SW480 (cell line): ENCODE results near the gene MEST.
"Not testable (repeated sequence)": the region's sequence is repeated elsewhere in the genome, so short reads cannot be mapped to it uniquely, and the experiment has no call there.

Source experiments
- DNase-seq: peaks from one replicate; pipeline ENCODE4 v3.0.0-alpha.2; 2016; ENCODE audit warnings: low spot score

The MEST gene

DNA sequence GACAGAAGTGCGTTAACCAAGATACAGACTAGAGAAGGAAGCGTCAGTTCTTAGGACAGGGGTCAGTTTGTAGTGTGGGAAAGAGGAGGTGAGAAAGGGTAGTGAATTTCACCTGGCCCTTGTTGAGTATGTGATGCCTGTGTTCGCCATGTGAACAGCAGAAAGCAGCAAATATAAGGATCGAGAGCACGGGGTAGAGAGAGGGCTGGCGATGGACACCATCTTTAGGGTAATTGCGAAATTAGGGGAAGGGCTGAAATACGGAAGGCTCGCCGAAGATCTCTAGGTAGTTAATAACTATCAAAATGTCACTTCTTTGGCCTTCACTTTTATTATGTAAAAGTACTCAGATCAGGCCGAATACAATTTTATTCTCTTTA is 6.2 kb upstream of the MEST start:
- DNase-seq: no peak

GRCh38 chr7:130486114-130486953 is 5.6 kb upstream of the MEST start:
- peak; percentile 97 for DNase-seq

DNA sequence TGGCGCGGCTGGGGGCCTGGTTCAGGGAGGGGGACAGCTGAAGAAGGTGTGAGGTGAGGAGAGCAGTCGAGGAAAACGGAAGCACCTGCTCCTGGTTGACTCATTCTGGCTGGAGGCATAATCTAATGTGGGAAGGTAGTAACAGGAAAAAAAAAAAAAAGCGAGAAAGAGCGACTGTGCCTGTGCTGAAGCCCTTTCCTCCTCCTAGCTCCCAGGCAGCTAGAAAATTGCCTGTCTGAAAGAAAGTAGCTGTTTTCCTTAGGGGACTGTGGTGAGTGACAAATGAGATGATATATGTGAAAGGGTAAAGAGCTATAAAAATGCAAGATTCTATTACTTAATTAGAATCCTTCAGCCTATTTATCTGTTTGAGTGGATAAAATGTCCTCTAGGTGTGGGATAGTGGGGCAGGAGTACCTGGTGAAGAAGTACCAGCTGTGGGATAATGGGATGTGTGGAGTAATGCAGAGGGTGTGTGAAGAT is 4.9 kb upstream of the MEST start:
- no peak for DNase-seq

GRCh38 chr7:130488392-130489139 is 3.3 kb upstream of the MEST start:
- DNase-seq: no peak

DNA sequence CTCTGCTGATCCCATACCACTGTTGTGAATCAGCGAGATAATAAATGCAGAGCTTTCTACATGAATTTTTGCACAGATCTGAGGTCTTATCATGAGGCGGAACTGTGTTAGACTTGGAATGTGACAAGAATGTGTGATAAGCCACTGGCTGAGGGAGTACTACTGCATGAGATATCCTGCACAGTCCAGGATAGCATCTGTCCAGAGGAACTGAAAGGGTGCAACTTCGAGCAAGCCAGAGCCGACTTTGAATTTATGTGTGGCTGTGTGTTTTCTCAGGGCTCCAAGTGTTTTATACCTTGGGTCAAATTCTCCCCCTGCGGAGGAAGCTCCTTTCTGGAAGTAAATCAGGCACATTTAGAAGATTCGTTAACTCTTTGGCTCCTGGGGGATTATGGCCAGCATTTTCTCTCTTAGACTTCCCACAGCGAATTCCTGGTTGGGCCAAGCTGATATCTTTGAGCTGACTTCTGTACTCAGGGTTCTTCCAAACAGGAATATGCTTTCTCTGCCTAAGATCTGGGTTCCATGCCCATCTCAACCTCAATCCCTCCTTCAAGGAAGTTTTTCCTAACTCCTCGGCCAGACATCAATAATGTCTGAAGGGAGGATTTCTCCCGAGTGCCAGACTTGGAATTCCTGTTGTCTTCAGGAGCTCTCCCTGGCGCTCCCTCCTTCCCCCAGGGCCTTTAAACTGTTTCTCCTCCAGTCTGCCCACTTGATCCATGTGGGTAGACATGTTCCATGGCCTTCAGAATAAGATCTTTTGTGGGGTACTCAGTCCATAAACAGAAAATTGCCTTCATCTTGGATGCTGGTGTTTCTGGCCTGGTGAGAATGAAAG is 2.5 kb upstream of the MEST start:
- DNase-seq: no peak

- no peak for DNase-seq
Observed at GRCh38 chr7:130490311-130490791, 1.5 kb upstream of the MEST start.

- no peak for DNase-seq
Observed at GRCh38 chr7:130490888-130491804, 739 bp upstream of the MEST start.

DNA sequence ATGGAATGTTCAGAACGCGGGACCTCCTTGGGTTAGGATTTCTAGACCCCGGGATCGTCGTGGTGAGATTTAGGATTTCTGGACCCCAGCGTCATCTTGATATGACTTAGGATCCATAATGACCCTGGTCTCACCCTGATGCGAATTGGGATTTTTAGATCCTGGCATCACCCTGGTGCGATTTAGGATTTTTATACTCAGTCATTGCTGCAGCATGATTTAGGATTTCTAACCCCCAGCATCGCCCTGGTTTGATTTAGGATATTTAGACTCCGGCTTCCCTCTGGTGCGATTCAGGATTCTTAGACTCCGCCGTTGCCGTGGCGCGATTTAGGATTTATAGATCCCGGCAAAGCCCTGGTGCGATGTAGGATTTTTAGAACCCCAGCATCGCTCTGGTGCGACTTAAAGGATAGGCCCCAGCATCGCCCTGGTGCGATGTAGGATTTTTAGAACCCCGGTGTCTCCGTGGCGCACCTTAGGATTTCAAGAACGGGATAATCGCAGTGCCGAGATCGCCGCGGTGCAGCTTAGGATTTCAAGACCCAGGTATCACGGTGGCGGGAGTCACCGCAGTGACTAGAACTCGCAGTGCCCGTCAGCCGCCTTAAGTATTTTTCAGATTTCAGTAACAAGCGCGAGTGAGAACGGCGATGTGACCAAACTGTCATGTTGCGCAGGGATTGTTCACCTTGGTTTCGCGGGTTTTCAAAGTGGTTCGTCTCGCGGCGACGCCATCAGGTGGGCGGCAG is 814 bp downstream of the MEST start:
- no peak for DNase-seq

- DNase-seq: no peak
Observed at GRCh38 chr7:130493275-130493873, 1.5 kb downstream of the MEST start.

- DNase-seq: no peak
Observed at GRCh38 chr7:130494431-130494858, 2.6 kb downstream of the MEST start.

- DNase-seq: no peak
Observed at GRCh38 chr7:130500463-130500862, 8.6 kb downstream of the MEST start.

DNA sequence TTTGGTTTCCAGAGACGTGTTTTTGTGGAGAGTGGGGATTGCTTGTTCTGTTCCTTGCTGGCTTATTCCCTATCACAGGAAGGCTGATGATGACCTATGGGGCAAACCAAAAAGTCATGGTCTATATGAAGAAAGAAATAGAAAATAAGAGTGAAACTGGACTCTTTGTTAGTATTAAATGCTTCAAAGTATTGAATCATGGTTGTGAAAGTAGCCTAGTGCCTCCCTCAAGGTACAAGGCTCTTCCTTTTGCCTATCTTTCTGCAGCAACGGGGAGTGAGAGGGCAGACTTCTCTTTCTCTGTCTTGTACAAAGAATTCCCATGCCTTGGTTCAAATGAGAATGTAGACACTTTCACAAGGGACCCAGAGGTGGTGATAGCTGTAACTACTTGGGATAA is 9.0 kb downstream of the MEST start:
- DNase-seq: no peak

DNA sequence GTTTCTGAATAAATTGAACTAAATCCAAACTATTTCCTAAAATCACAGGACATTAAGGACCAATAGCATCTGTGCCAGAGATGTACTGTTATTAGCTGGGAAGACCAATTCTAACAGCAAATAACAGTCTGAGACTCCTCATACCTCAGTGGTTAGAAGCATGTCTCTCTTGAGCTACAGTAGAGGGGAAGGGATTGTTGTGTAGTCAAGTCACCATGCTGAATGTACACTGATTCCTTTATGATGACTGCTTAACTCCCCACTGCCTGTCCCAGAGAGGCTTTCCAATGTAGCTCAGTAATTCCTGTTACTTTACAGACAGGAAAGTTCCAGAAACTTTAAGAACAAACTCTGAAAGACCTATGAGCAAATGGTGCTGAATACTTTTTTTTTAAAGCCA is 13.9 kb downstream of the MEST start:
- no peak for DNase-seq

DNA sequence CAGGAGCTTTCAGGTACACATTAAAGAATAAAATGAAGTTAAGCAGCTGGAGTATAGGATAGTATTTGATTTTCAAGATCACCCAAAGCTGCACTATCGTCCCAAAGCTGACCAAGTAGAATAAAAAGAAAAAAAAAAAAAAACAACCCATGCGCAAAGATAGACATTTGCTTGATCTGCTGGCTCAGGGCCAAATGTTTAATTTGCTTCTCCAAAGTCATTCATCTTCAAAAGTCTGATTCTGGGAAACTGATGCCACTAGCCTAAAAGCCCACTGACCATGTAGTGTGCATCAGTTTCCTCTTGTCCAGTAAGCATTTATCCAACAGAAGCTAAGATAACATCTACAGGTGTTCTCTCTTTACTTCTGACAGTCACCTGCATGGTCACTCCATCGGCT is 14.5 kb downstream of the MEST start:
- no peak for DNase-seq

DNA sequence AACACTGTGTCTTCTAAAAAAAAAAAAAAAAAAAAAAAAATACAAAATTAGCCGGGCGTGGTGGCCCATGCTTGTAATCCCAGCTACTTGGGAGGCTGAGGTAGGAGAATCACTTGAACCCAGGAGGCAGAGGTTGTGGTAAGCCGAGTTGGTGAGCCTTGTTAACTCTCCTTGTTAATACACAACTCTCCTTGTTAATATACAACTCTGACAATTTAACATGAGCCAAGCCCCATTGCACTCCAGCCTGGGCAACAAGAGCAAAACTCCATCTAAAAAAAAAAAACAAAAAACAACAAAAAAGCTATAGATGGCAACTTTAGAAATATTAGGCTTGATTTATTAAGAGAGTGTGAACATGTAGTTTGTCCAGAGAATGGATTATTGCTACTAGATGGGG is 20.2 kb downstream of the MEST start:
- DNase-seq: not testable (repeated sequence)

GRCh38 chr7:130513447-130513846 is 21.6 kb downstream of the MEST start:
- no peak for DNase-seq

- no peak for DNase-seq
Observed at GRCh38 chr7:130515315-130516040, 23.6 kb downstream of the MEST start.

DNA sequence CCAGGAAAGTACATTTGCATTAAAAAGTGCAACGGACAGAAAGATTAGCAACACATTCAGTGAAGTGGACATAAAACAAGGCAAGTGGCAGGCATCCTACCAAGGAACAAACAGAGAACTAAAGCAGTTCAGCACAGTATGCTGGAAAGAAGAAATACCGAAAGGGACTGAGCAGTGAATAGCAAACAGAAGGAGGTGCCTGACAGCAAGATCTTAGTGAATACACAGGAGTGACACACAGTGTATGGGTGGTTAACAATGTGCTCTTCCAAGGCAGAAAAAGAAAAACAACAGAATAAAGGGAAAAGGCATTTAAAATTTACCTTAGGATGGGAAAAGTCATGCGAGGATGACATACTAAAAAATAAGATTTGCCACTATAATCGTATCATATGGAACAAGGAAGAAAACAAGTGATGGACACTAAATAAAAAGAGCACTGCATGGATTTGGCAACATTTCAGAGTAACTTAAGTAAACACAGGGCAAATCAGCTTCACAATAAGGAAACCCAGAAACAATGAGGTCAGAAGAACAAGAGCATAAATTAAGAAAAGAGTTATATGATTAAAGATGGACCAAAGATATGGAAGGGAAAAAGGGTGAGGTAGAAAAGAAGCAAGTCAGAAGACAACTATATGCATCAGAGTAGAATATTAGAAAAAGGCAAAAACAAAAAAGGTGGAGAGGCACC is 29.5 kb downstream of the MEST start:
- DNase-seq: no peak
